Fibroblast of skin of scalp (primary cell): Measurements from ENCODE around the gene BSN.
"Not testable (repeated sequence)": the region's sequence is repeated elsewhere in the genome, so short reads cannot be mapped to it uniquely, and the experiment has no call there.

ENCODE experiments used
- DNase-seq: peaks from one replicate; pipeline ENCODE4 v3.0.0-alpha.2; 2013

Gene BSN

GRCh38 chr3:49695350-49696015, 141.2 kb downstream of the BSN start:
- not testable (repeated sequence) for DNase-seq

- DNase-seq, result peak; percentile 57
Measured at GRCh38 chr3:49699281-49699979, 145.2 kb downstream of the BSN start.

- no peak for DNase-seq
Measured at GRCh38 chr3:49700014-49700413, 145.7 kb downstream of the BSN start.

- no peak for DNase-seq
Measured at GRCh38 chr3:49700453-49701128, 146.3 kb downstream of the BSN start.

- DNase-seq, result no peak
Measured at GRCh38 chr3:49701388-49702077, 147.3 kb downstream of the BSN start.

- no peak for DNase-seq
Measured at GRCh38 chr3:49702672-49703071, 148.4 kb downstream of the BSN start.

- DNase-seq, result peak; percentile 64
Measured at GRCh38 chr3:49703443-49703927, 149.2 kb downstream of the BSN start.

GRCh38 chr3:49703956-49704355, 149.7 kb downstream of the BSN start:
- no peak for DNase-seq

GRCh38 chr3:49704629-49705028, 150.4 kb downstream of the BSN start:
- no peak for DNase-seq

- no peak for DNase-seq
Measured at GRCh38 chr3:49705390-49705960, 151.2 kb downstream of the BSN start.

GRCh38 chr3:49706456-49707112, 152.3 kb downstream of the BSN start:
- DNase-seq, result no peak

GRCh38 chr3:49707113-49707480, 152.8 kb downstream of the BSN start:
- DNase-seq, result no peak

GRCh38 chr3:49709852-49710251, 155.6 kb downstream of the BSN start:
- DNase-seq, result no peak

- no peak for DNase-seq
Measured at GRCh38 chr3:49711489-49711888, 157.2 kb downstream of the BSN start.

GRCh38 chr3:49712166-49712565, 157.9 kb downstream of the BSN start:
- no peak for DNase-seq

- no peak for DNase-seq
Measured at GRCh38 chr3:49712631-49713317, 158.5 kb downstream of the BSN start.

GRCh38 chr3:49713336-49714105, 159.2 kb downstream of the BSN start:
- no peak for DNase-seq

- no peak for DNase-seq
Measured at GRCh38 chr3:49714728-49715550, 160.7 kb downstream of the BSN start.

- DNase-seq, result no peak
Measured at GRCh38 chr3:49715611-49716121, 161.4 kb downstream of the BSN start.

- DNase-seq, result no peak
Measured at GRCh38 chr3:49716169-49716568, 161.9 kb downstream of the BSN start.
